Kidney (tissue), 14 donors: ENCODE results near the gene B4GALT4. TPM values are rescaled to one million over a fixed set of nuclear protein-coding genes. Genes with fewer than 3 reads are reported as not detected.

Experiments used
- DNase-seq, 5 donors: peaks; one replicate each; pipeline ENCODE4 v3.0.0-alpha.2; 2013 to 2020
- FAIRE-seq: peaks from 2 replicates; lab custom pipeline; 2012; peaks lifted over from hg19 to GRCh38; lab: Jason Lieb, UNC
- H3K27ac ChIP-seq, 2 donors: one replicate each; pipeline ENCODE4 v1.7.0; 2013; ENCODE audit warnings: low read depth in 2 of 2, low read length in 2 of 2, inconsistent platforms in 1 of 2
- H3K27me3 ChIP-seq: one replicate; pipeline ENCODE4 v1.7.1; 2013; ENCODE audit warnings: low read length, inconsistent platforms; ENCODE audit not compliant: control insufficient read depth, insufficient read depth
- H3K36me3 ChIP-seq, 3 donors: one replicate each; pipeline versions ENCODE4 v1.7.0 to v1.7.1; 2013; ENCODE audit warnings: low read length in 3 of 3, control low read depth in 1 of 3, inconsistent platforms in 1 of 3; ENCODE audit not compliant: insufficient read depth in 3 of 3, control insufficient read depth in 2 of 3
- H3K4me1 ChIP-seq, 3 donors: one replicate each; pipeline versions ENCODE4 v1.7.0 to v1.7.1; 2013; ENCODE audit warnings: low read length in 3 of 3, inconsistent platforms in 1 of 3, low read depth in 1 of 3; ENCODE audit not compliant: control insufficient read depth in 2 of 3, insufficient read depth in 2 of 3
- H3K4me3 ChIP-seq, 3 donors: one replicate each; pipeline versions ENCODE4 v1.7.0 to v1.8.1; 2013; ENCODE audit warnings: low read length in 3 of 3, control low read depth in 1 of 3, inconsistent platforms in 1 of 3
- H3K9ac ChIP-seq, 3 donors: one replicate each; pipeline versions ENCODE4 v1.7.0 to v1.7.1; 2013; ENCODE audit warnings: low read length in 3 of 3, control low read depth in 1 of 3, inconsistent platforms in 1 of 3
- H3K9me3 ChIP-seq, 3 donors: one replicate each; pipeline versions ENCODE4 v1.7.0 to v1.7.1; 2013; ENCODE audit warnings: low read length in 3 of 3, control low read depth in 1 of 3, inconsistent platforms in 1 of 3; ENCODE audit not compliant: control insufficient read depth in 2 of 3, insufficient read depth in 1 of 3
- intact Hi-C: fragments of 100-400 bp; cut with DNase I; formaldehyde crosslinking; loops from one replicate; pipeline ENCODE4 v1.11.1; 2022
- polyA plus RNA-seq: library from polyadenylated mRNA; stranded (reverse); fragments of 350-450 nt; fragmentation: Illumina TruSeq; extraction: RNeasy Lipid Tissue Mini Kit (QIAGEN cat#74804); gene quantifications from one replicate; pipeline ENCODE4 v1.2.3, GENCODE V29; 2014; ENCODE audit warnings: low read depth, low replicate concordance; ENCODE audit not compliant: insufficient read depth
- total RNA-seq: library from RNA; stranded (reverse); fragmentation: NEBNext Ultra II Directional; extraction: Animal tissue kit (Norgen Biotek cat#: 25700); gene quantifications from one replicate; pipeline ENCODE4 v1.2.1, GENCODE V29; 2021
- TF ChIP-seq, protein P1 (sequence below): IDR thresholded peaks from 3 replicates; pipeline ENCODE4 v1.5.1; 2012; ENCODE audit warnings: mild to moderate bottlenecking, moderate library complexity, borderline replicate concordance; ENCODE audit not compliant: insufficient read depth; ENCODE audit errors: extremely low read depth
- donor health status: control.
- donor health status: control.
- donor health status: control.
- donor health status: control.
- donor health status: control.
- donor health status: DM: yes; HTN: yes; CAD: no.
- donor health status: Normal renal cell carcinoma (clear cell type).

B4GALT4 gene
- total and polyA plus RNA-seq, 2 donors from 2014 or later, result 23.1 to 29.9 TPM

DNA sequence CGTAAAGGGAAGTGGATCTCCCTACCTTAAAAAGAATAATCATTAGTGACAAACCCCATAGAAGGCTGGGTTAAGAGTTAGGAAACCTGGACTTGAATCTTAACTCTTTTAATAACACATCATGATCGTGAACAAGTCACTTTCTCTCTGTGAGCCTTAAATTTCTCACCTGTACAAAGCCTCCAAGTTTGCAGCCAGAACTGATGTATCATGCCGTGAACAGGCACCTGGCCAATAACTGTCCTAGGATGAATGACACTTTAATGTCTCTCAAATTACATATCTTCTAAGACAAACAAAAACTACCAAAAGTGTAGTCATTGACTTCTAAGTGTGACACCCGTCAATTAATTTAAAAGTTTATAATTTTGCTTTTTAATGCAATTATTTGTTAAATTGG, 63.4 kb downstream of the B4GALT4 start:
- intact Hi-C loops, result no loop called here
- no peak overlapping the region for H3K9ac ChIP-seq
- H3K9me3 ChIP-seq, result no peaks in the 10 kb centered on the region
- no peaks in the 10 kb centered on the region for H3K4me1 ChIP-seq
- no peak for FAIRE-seq
- TF ChIP-seq, protein P1, sequence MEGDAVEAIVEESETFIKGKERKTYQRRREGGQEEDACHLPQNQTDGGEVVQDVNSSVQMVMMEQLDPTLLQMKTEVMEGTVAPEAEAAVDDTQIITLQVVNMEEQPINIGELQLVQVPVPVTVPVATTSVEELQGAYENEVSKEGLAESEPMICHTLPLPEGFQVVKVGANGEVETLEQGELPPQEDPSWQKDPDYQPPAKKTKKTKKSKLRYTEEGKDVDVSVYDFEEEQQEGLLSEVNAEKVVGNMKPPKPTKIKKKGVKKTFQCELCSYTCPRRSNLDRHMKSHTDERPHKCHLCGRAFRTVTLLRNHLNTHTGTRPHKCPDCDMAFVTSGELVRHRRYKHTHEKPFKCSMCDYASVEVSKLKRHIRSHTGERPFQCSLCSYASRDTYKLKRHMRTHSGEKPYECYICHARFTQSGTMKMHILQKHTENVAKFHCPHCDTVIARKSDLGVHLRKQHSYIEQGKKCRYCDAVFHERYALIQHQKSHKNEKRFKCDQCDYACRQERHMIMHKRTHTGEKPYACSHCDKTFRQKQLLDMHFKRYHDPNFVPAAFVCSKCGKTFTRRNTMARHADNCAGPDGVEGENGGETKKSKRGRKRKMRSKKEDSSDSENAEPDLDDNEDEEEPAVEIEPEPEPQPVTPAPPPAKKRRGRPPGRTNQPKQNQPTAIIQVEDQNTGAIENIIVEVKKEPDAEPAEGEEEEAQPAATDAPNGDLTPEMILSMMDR, result no peak
- DNase-seq, result no peak
- H3K27me3 ChIP-seq, result no peaks in the 10 kb centered on the region
- H3K36me3 ChIP-seq, result no peaks in the 10 kb centered on the region
- H3K4me3 ChIP-seq, result no peak overlapping the region
- no peak overlapping the region for H3K27ac ChIP-seq

DNA sequence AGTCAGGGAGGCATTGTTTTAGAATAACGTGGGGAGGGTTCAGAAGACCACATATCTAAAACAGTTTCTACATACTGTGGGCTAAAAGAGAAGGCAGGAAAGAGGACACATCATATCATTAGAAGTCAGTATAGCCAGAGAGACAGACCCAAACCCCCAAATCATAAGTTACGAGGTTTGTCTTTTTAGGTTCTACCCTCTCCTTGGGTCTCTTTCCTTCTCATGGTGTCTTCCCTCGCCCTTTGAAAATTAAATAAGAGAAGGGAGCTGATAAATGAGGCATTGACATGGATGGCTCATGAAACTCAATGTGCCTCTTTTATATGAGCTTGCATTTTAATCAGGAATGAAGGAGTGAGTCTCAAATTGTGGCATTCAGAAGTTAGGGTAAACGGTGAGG, 63.9 kb downstream of the B4GALT4 start:
- TF ChIP-seq, protein P1, result no peak
- no peaks in the 10 kb centered on the region for H3K9me3 ChIP-seq
- DNase-seq, result no peak
- intact Hi-C loops, result no loop called here
- H3K4me1 ChIP-seq, result no peaks in the 10 kb centered on the region
- FAIRE-seq, result no peak
- H3K27me3 ChIP-seq, result no peaks in the 10 kb centered on the region
- H3K27ac ChIP-seq, result no peak overlapping the region
- no peaks in the 10 kb centered on the region for H3K36me3 ChIP-seq
- no peak overlapping the region for H3K4me3 ChIP-seq
- H3K9ac ChIP-seq, result no peak overlapping the region

DNA sequence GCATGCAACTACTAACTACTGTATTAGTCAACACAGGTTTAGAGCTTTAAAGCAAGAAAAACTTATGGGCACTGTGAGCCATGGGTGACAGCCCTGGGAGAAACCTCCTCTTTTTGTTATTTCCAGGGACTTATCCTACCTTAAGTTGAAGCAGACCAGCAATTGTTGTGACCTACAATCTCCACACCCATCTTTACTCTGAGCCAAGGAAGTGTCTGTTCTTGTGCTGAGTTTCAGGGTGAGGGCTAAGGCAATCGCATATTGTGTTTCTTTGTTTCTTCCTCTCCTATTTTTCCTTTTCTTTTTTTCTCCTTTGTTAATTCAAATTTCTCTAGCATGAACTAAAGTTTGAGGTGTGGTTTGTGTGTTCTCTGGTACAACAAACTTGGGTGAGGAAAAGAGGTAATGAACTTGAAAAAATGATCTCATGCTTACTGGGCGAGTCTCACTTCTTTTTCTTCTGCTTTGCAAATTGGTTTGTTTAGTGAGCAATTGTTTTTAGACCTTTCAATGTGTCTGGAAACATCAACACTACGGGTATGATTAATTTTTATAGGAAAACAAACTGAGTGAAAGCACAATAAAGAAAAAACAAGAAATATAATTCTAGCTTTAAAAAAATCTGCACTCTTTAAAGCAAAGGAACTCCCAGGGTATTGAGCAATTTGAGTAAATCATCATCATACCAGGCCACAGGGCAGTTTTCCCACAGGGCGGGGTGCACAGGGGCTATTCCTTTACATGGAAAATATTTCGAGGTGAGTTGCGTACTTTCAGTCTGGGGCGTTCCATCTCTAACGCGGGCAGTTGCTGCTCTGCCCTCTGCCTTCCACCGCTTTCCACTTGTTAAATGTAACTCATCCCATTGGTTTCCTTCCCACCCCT, 64.6 kb downstream of the B4GALT4 start:
- TF ChIP-seq, protein P1, result no peak
- no peaks in the 10 kb centered on the region for H3K9me3 ChIP-seq
- DNase-seq (no peak), FAIRE-seq (no peak)
- intact Hi-C loops, result no loop called here
- H3K27me3 ChIP-seq, result no peaks in the 10 kb centered on the region
- H3K4me3 ChIP-seq, result peak overlapping the region in 1 of 3 donors; percentile 27
- H3K4me1 ChIP-seq, result peaks cover 0 to 2% (median 0%) of the 10 kb centered on the region in 3 donors
- H3K27ac ChIP-seq, result no peak overlapping the region
- H3K9ac ChIP-seq, result no peak overlapping the region
- no peaks in the 10 kb centered on the region for H3K36me3 ChIP-seq
